GM12873 (cell line): ENCODE results near the gene KCNK10.

Experiments
- TF ChIP-seq, protein P1 (sequence below): IDR thresholded peaks from 2 replicates; pipeline ENCODE4 v1.5.1; 2012; ENCODE audit warnings: low read depth, mild to moderate bottlenecking, moderate library complexity, low read length, control low read depth; ENCODE audit not compliant: insufficient read depth; ENCODE audit errors: missing control alignments

Gene KCNK10

DNA sequence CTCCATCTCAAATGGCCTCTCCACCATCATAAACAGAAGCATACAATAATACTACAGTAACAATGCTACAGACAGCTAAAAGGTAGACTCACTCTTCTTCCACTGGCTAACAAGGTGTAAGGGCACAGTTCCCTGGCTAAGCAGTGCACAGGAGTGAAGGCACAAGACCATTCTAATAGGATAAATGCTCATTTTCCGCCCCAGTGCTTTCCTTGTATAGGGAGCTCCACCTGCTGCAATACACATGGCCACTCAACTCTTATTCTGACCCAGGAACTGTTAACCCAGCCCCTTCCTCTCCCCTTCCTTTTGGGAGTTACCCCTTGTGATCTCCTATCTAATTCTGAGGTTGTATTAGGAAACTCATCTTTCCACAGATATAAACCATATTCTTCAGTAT lies 124.6 kb downstream of the KCNK10 start:
- TF ChIP-seq, protein P1, sequence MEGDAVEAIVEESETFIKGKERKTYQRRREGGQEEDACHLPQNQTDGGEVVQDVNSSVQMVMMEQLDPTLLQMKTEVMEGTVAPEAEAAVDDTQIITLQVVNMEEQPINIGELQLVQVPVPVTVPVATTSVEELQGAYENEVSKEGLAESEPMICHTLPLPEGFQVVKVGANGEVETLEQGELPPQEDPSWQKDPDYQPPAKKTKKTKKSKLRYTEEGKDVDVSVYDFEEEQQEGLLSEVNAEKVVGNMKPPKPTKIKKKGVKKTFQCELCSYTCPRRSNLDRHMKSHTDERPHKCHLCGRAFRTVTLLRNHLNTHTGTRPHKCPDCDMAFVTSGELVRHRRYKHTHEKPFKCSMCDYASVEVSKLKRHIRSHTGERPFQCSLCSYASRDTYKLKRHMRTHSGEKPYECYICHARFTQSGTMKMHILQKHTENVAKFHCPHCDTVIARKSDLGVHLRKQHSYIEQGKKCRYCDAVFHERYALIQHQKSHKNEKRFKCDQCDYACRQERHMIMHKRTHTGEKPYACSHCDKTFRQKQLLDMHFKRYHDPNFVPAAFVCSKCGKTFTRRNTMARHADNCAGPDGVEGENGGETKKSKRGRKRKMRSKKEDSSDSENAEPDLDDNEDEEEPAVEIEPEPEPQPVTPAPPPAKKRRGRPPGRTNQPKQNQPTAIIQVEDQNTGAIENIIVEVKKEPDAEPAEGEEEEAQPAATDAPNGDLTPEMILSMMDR: no peak

DNA sequence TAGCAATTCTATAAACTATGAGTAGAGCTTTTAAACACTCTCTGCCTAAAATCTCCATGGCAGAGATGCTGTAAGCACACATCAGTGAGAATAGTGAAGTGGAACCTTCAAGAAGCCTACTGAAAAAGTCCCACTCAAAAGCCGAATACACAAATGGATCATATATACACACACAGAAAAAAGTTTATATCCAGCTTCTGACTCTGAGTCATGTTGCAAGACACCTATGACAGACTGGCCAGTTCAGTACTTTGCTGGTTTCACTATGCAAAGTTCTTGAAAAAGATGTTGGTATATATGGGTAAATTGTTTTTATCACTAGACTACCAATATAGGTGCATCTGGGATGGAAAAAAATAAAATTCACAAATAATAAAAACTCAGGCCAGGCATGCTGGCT lies 126.1 kb downstream of the KCNK10 start:
- TF ChIP-seq, protein P1: no peak

DNA sequence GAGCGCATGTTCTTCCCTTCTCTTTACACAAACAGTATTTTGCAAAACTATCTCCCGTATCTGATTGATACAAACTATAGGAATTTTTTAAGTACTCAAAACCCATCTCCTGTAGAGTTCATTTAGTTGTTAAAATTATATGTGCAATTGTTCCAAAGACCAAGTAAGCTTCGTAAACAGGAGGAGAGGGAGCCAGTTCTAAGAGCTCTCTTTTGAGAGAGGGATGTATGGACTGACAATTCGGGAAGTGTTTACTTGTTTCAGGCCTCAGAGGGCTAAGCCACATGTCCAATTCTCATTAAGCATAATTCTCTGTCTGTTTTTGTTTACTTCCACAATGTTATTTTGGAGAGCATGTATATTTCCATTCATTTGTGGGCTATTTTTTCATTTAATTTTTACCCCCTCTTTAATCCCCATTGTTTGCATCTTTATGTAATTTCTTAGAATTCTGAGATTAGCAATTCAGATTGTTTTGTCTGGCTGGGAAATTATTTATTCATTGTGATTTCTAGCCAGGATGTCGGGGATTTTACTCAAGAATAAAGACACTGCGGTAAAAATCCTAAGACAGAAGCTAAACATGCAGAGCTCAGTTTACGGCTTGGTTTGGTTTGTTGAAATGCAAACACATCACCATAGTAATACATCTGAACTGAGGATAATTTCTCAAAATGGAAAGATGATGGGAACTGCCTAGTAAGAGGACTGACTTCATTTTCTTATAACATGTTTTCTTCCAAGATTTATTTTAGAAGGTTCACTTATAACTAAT lies 126.8 kb downstream of the KCNK10 start:
- TF ChIP-seq, protein P1: no peak

DNA sequence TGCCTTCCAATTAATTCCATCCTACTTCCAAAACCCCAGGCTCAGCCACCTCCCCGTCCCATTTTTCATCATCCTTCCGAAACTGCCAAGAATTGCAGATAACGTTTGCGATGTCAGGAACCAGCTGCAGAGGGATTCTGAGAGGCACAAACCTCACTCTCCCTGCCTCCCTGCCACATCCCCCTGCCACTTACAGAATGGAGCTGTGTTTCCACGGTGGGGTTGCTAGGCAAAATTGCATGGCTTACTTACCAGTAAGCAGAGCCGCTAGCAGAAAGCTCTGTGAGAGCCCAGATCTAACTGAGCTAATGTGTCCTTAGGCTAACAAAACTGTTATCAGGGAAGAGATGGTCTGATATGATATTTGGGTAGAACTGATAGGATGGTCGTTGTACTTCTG lies 127.4 kb downstream of the KCNK10 start:
- TF ChIP-seq, protein P1: no peak

DNA sequence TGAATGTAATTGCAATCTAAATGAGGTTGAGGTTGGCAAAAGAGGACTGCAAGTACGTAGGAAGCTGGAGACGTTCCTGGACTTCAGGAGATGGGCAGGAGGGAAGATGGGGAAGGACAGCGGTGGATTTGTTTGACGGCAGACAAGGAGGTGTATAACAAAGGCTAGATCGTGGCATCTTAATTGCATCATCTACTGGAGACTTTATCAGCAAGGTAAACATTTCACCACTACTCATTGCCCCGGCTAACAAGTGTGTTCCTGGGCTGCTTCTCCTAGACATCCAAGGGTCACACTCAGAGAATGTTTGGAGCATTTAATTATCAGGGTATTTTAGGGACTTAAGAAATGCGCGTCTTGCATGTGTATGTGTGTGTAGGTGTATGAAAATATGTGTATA lies 128.5 kb downstream of the KCNK10 start:
- TF ChIP-seq, protein P1: no peak

DNA sequence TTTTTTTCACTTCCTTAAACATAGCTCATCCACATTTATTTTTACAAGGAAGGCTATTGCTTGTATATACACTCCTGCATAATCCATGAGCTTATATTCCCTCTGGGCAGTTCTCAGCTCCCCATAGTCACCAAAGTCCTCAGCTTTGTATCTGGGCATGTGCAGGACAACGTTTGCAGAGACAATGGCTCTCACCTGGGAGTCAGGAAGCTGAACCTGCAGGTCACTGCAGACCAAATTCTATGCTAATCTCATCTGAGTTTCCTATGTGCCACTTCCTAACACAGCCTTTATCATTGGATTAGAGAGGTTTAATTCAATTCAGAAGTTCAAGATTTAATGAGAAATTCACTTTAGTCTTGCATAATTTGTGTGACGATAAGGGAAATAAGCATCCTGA lies 131.5 kb downstream of the KCNK10 start:
- TF ChIP-seq, protein P1: no peak

DNA sequence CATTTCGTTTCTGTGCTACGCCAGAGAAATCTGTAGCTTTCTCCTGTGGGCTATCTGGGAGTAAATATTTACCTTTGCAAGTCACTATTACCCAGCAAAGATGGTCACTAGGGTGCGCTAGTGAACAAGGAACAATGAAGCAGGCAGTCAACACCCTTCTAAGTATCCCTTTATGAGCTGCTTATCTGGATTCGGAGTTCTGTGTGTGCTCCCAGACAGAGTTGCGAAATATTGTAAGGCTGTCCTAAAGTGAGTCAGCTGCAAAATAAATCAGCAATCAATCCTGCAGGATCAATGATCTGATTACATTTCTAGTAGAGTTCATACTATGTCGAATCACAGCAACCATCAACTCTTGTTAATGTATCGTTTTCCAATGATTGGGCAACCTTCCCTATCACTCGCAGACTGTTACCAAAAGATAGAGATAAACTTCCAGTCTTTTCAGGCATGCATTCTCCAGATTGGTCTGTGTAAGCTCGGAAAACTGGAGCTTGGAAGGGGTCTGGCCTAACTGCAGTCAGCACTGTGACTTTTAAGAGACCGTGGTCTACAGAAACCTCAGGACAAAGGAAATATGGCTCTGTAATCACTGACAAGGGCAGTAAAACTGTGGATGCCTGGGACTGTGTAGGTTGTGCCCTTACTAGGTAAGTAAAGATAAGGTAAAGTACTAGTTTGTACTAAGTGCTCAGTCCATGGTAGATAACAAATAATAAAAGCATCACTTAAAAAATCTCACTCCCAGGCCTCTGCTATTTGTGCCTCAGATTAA lies 133.5 kb downstream of the KCNK10 start:
- TF ChIP-seq, protein P1: peak; percentile 79
